Hematopoietic multipotent progenitor cell treated with erythropoietin and hydrocortisone succinate and interleukin-3 and kit ligand, for 4 days (in vitro differentiated cells): Measurements from ENCODE around the gene DMRTA2.

Experiments used
- DNase-seq: peaks from one replicate; pipeline ENCODE4 v3.0.0-alpha.2; 2015

DMRTA2 gene

DNA sequence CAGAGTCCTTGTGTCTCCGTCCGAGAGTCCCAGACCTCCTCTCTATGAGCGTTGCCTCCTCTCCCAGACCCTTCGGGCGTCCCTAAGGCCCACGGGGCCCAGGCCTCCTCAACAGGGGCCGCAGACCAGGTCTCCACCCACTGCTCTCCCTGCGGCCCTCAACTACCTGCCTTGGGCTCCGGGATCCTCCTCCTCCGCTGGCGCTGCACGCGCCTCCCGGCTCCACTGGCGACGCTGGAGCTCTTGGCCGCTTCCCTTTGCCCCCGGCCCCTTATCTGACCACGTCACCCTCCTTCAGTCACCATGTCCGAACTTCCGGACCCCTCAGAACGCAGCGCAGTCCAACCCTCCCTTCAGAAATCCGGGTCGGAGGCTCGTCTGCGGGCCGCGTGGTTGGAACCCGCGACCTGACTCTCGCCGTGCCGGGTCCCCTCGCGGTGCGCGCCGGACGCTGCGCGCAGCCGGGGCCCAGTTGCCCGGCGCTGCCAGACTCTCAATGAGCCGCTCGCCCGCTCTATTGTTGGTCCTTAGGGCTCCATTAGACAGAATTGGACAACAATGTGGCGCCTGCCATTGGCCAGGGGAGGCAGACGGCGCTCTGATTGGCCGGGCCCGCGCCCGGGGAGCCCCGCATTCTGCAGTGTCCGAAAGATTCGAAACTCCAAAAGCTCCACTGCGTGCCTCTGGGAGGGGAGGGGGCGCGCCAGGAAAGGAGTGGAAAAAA is at the start of gene DMRTA2:
Gene DMRTA2 (minus strand): TSS at position 498 of the 724 bp plus-strand sequence. CDS start 1,907 bp downstream, outside the sequence.
- no peak for DNase-seq

DNA sequence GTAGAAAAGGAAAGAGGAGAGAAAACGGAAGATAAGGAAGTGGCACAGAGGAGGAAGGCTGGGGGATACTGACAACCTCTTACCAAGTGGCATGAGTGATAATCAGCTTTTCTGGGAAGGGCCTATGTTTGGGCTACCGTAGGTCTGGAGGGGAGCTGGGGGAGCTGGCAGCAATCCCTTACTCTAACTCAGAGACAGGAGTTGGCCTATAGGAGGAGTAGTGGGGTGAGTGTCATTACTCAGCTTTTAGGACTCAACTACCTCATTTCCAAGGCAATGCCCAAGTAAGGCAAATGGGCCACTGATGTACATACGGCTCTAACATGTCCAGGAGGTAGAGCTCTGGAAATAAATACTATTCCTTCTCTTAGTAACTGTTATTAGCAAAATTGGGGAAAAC is 48.7 kb upstream of the DMRTA2 start:
- DNase-seq: peak; percentile 15

DNA sequence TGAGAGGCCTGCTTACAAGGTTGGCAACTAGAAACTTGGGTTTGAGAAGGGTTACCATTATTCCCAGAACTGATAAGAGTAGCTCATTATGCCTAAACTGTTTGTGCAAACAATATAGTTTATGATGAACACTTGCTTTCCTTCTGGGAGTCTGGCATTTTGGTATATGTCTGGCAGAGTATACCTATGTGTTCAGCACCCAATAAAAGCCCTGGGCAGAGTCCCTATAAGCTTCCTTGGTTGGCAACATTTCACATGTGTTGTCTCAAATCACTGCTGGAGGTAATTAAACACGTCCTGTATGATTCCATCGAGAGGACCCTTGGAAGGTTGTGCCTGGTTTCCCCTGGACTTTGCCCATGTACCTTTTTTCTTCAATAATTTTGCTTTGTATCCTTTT is 39.7 kb upstream of the DMRTA2 start:
- no peak for DNase-seq

DNA sequence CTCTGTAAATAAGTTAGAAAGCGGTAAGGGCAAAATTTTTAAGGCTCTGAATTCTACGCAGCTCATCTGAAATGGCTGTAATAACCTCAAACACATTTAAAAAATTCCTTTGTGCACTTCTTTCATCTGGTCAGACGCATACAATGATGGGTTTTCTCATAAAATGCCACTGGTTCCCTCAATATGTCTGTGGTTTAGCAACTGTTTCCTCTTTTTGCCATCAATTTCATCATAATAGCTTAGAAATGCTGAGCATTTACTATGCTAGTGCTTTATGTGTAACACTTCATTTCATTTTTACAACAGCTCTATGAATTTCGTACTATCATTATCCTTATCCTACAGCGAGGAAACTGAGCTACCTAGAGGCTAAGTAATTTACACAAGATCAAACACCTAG is 35.3 kb upstream of the DMRTA2 start:
- DNase-seq: peak; percentile 77

DNA sequence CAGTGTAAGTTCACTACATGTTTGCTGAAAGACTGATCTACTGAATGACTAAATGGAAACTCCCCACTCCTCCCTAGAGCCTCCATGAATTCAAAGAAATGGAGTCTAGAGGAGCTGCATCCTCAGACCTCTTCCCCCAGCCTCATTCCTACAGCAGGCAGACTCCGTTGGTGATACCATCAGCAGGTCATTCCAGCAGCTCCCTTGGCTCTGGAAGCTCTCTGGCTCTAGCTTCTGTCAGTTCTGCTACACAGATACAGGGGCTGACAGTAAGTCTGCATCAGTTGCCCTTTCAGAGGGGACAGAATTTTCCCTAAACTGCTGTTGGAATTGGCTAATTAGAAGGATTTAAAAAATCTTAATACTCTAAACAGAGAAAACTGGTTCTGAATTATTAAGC is 31.7 kb upstream of the DMRTA2 start:
- no peak for DNase-seq

DNA sequence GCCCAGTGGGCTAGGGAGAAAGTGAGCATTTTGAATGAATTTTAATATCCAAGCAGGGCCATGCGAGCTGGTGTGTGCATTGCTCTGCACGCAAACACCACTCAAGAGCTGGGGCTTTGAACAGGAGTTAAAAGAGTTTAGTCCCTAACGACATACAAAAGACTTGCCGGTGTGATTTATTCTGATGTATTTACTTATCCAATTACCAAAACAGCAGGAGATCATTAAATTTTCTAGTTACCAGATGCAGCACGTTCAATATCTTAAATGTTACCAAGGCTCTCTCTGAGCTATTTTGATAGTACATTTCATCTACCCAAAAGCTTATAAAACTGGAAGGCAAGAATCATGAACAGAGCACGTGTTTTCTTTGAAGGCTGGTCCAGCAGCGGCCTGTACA is 30.0 kb upstream of the DMRTA2 start:
- no peak for DNase-seq

DNA sequence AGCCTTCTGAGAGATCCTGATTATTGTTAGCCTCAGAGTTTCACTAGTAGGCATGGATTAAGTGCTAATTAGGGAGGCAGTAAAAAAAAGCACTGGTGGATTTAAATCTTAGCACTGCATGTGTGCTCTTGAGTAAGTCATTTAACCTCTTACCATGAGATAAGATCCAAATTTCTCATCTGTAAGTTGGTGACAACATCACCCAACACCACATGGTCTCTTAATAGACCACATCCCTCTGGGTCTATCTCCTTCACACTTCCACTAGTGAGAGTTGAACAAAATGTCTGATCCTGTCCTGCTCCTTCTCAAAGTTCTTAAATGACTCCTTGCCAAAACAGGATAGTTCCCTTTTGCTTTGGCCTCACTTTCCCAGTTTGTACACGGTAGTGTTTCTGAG is 29.5 kb upstream of the DMRTA2 start:
- DNase-seq: peak; percentile 70

DNA sequence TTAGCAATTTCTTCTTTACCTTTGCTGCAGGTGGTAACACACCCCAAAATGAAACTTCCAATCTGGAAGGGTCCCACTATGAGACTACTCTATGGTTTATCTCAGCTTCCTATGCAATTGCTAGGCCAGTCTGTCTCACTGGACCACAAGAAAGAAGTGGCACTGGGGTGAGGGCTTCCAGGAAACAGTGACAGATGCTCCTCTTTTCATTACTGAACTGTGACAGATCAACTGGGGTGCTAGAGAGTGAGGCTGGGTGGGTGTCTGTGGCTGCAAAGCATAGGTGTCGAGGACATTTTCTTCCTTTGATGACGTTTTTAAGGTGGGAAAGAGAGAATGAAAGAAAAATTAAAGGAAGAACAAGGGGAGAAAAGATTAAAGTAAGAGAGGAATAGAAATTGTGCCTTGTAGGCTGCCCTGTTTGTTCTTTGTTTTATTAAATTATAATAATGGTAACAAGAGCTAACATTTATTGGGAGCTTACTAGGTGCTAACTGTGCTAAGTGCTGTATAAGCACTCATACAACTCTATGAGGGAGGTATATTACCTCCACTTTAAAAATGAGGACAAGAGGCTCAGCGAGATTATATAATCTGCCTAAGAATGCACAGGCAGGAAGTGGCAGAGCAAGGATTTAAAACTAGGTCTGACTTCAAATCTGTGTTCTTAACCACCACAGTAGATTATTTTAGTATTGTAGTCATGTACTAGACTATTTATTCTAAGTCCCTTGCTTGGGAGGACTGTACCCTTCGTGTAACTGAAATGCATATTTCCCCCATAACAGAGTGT is 27.8 kb upstream of the DMRTA2 start:
- DNase-seq: no peak

DNA sequence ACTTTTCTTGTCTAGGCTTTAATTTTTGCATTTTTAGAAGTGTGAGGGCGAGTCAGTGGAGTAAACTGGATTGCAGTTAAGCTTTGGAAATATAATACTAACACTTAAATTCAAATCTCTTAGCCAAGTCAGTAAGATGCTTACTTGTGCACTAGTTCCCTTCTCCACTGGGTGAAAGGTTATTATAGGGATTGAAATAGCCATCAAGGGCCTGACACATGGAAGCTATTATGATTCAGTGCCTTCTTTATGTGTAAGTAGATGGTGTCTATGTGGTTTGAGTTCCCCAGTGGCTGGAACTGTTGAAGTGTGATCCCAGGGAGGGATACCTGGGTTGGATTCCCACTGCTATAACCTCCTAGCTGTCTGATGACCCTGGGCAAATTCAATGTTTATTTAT is 24.7 kb upstream of the DMRTA2 start:
- no peak for DNase-seq

DNA sequence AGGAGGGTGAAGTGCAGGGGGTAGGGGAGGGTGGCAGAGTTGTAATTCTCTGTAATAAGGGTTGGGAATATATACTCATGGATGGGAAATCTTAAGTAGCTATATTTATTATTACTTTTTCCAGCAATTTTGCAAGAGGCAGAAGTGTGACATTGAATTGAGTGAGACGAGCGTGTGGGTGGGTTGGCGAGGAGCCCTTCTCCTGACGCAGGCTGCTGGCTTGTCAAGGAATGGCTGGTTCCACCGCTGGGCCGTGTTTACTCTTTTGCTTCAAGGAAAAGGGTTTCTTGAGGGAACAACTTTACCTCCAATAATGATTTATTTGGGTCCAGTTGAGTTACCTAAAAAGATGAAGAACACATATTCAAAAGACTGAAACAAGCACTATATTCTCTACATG is 17.9 kb upstream of the DMRTA2 start:
- no peak for DNase-seq

DNA sequence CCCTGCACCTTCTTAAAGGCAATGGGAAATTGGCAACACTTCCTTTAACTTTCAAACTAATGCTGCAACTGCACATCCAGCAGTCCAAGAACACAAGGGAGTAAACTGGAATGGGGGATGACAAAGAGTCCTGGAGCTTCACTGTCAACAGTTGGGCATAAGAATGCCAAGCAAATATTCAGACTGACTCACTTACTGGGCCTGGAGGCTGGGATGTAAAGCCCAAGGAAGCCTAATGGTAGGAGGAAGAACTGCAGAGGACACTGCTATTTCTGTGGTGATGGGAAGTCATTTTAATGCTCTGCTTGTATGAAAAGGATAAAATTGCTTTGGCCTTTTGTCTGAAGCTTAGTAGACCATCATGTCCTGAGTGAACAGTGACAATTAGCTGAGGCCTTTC is 15.7 kb upstream of the DMRTA2 start:
- no peak for DNase-seq

DNA sequence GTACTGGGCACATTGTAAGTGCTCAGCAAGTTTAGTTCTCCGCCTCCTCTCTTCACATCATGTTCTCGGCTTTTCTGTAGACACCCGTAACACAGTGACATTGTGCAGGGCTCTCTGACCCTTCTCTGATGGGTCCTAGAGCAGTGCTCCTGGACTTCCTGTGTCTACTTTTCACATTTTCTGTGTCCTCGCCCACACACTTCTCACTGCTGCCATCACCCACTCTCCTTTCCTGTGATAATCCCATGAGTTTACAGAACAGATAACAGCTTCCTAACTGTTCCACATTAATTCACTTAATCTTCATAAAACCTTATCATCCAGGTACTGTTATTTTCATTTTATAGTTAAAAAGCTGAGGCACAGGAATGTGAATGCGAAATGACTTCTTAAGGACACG is 13.2 kb upstream of the DMRTA2 start:
- DNase-seq: no peak

DNA sequence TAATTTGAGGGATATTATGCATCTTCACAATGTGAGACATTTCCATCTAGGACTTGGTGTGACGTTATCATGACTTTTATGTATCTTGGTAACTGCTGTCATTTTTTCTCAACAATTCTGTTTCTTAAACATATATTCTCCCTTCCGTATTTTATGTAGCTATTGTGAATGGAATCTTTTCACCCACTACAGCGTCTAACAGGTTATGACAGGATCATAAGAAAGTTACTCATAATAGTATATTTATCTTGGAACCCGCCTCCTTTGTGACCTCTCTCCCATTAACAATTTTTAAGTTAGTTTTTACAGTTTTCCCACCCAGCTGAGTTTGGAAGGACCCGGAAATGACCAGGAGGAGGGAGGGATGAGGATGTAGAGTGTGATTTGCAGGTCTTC is 6.8 kb upstream of the DMRTA2 start:
- DNase-seq: no peak

DNA sequence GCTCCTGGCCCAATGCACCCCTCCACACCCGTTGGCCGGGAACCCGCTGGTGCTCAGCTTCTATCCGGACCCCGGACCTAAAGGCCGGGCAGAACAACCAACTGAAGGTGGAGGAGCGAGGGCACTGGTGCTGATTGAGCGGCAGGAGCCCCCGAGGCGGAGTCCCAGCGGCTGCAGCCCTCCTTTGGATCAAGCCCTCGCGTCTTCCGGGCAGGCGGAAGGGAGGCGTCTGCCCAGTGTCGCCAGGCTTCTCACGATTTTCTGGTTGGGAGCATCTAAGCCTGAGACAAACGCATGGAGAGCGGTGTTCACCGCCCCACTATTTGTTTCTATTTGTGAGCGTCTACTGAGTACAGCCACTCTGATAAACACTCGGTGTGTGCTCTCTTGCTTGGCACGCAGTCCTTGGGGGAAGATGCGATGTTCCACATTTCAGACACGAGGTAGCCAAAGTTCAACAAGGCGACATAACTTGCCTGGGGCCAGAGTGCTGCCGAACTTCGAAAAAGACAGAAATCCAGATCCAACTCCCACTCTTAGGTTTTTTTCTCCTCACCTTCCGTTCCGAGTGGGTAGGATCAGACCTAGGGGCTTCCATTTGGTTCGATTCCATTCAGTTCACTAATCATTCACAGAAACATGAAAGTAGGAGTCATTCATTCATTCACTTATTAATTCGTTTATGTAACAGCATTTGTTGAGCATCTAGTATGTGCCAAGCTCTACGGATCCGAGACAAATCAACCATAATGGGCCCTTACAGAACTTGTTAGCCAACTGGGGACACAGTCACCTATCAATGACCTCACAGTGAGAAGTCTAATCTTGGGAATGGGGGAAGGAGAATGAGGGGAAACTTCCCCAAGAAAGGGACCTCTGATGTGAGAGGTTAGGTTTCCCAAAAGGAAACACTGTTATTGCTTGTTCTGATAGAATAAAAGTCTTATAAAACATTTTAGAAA is 4.9 kb upstream of the DMRTA2 start:
- DNase-seq: no peak

DNA sequence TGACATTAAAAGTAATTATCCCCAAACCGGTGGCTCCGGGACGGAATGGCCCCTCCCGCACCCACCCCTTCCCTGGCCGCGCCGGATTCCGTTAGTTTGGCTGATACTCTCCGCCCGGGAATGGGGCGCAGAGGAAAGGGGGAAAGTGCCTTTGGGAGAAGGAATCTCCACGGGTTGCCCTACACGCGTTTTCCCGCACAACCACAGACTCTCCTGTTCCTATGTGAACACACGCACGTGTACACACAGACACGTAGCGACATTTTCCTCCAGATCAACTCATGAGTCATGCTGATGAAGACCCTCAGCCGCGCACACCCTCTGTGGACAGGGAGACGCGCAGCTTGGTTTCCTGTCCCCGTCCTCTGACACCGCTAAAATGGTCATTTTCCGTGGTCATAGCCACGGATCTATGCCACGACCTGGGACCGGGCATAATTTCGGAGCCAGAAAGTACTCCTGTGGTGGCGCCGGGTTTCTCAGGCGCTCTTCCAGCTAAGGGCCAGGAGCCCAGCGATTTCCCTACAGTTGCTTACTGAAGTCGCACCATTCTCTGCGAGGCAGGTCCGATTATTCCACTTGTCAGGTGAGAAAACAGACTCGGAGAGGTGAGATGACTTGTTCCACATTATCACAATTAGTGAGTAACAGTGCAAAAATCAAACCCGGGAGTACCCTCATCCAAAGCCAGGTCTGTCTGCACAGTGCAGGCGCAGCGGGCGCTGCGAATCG is 4.0 kb upstream of the DMRTA2 start:
- DNase-seq: no peak

DNA sequence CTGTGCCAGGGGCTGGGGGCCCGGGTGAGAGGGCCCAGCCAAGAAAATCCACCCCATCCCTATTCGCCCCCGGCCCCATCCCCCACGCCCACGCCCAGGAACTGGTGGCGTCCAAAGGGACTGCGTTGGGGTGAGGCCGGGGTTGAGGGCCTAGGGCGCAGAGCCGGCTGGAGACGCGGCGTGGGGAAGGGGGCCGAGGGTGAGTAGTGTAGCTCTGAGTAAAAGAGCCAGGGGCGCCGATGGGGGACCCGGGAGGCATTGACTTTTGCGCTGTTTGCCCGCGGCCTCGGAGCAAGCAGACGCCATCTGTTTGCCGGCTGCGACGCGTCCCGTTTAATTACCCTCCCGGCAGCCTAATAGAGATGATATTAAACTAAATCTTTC is 3.5 kb upstream of the DMRTA2 start:
- DNase-seq: no peak

DNA sequence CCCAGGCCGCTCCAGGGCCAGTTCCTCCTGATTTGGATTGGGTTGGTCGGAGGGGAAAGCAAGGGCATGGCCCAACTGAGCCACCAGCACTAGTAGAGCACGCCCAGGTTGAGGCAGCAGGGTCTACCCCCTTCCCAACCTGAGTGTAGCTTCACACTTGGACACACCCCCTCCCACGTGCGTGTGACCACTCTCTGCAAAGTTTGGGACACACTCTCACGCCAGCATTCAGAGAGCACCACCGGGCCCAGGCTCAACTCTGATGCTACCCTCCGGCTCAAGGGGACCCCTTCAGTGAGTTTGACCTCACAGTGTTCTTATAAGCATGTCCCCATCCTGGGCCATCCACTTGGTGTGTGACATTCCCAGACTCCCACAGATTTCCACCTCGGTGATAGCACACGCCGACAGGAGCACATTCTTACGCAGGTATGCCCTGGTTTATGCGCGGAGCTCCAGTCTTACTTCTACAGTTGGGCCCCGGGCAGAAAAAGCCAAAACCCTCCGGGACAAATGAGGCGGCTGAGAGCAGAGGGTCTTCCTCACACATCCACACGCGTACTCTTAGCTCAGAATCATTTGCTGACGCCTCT is 3.0 kb upstream of the DMRTA2 start:
- DNase-seq: no peak

DNA sequence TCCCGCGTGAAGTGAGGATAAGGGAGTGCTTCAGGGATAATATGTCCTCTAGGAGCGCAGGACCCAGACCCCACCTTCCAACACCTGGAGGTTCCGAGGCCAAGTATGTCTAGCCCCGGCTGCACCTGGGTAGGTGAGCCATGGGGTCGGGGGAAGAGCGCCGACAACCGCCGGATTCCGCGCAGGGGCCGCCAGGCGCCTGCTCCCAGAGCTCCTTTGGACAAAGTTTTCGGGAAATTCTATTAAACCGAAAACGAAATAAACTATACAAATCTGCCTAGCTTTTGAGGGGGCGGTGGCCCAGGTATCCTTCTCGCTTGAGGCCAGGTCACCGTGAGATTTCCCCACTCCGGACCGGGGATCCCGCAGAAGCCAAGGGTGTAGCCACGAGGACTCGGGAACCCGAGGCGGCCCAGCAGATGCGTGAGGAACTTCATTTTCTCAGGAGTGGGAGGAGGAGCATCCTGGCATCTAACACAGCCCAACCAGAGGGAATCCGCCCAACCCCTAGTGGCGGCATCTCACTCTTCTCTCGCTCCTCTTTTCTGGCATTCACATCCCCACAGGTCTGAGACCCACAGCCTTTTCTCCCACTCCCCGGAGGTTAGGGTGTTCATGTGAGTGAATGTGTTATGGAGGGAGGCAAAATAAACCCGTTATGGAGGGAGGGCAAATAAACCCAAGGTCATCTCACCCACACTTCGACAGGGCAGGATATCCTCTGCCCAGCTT is 2.3 kb upstream of the DMRTA2 start:
- no peak for DNase-seq

DNA sequence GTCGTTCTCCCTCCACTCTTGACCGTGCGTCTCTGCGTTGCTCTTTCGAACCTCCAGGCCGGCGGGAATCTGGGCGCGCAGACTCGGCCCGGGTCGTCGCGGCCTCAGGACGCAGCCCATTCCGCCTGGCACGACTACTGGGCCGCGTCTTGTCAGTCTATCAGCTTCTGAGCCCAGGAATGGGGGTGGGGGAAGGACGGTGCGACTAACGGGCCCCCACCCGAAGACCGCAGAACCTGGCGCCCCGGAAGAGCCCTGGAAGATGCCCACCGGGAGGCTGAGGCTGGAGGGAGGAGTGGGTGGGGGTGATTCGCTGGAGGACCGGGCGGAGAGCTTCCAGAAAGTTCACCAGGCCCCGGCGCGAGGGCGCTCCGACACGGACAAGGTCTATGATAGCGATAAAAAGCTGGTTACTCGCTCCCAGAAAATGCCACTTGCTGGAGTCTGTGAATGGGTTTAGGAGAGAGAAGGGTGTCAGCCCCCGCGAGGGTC is 1.7 kb upstream of the DMRTA2 start:
- DNase-seq: no peak

DNA sequence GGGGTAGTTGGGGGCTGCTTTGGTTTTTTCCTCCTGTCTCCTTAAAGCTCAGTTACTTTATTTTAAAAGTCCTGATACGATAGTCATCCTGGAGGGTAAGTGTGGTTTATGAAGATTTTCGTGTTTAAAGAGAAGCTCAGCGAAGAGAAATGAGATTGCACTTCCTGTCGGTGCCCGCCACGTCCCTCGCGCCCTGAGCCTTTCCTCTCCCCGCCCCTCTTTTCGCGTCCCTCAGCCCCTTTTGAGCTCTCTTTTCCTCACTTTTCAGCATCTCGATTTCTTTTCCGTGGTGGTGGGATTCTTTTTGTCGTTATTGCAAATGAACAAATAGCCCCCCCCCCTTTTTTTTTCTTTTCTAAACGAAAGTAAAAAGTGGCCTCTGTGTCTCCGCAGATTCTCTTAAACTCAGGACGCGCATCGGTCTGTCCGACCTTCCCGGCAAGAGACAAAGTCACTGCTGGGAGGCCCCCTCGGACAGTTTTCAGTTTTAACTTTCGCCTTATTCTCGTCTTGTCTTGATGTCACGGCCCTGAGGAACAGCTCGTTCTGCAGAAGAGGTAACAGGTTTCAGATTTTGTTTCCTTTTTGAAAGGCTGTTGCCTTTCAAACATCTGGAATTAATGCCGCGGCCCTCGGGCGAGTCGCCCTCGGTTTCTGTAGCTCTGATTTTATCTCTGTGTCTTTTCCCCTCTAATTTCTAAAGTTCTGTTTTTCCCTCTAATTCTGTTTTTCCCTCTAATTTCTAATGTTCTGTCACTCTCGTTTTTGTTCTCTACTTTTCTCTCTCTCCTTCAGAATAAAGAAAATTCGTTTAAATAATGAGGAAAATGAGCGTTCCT is 1.0 kb upstream of the DMRTA2 start:
- DNase-seq: peak; percentile 53

DNA sequence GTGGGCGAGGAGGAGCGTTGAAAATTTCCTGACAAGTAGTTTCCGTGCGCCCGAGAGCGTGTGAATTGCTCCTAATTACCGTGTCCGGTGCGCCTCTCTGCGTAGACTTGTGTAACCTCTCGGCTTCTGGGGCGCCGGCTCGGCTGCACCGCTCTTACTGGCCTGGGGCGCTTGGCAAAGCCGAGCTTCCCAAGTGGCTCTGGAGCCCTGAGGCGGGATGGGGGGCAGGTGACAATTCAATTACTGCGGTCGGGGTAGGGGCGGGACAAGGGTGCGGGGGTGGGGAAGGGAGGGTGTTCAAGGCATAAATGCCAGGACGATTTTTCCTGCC is 392 bp upstream of the DMRTA2 start:
- peak; percentile 64 for DNase-seq
